ENCODE results near the gene DIS3L. TPM values are rescaled to one million over a fixed set of nuclear protein-coding genes. Genes with fewer than 3 reads are reported as not detected.

Gene DIS3L
- total and polyA plus RNA-seq, 2 donors (not counting 3 experiments of a cell fraction or from before 2014, with no cell fraction given): 7.8 to 27.9 TPM

DNA sequence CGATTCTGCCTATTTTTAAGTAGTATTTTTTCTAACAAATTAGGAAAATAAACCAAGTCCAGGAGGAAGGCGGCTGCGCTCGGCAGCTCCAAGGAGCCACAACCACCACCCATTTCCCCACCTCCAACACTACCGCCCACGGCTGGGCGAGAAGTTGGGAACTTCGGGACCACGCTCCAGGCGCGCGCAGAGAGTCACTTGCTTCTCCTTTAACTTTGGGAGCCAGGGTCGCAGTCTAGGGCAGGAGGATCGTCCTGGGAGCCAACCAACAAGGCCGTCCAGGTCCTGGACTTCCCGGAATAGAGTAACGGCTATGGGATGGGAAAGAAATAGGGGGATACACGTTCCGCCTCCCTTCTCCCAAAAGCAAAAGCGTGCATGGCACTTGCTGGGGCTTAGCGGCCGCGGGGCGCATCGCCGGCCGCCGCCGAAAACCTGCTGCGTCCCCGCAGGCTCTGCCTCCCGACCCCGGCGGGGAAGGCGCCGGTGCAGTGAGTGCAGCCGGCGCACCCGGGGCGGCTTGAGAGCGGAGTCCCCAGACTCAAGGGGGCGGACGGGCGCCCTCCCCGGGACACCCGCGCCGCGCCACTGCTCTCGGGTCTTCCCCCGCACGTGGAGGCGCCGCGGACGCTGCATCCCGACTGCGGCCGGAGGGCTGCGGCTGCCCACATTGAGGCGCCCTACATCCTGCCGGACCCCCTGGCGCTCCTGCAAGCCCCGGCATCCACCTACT lies 40.5 kb upstream of the DIS3L start:
- Histone ChIP-seq H3K9ac (replicated peaks; ENCODE audit: extremely low read depth, insufficient read depth, low read length) (no peak overlapping the region), H3K27me3 (ENCODE audit: control insufficient read depth in 2 of 2, insufficient read depth in 2 of 2, low read length in 2 of 2) (peaks cover 70 to 84% of the 10 kb centered on the region in 2 experiments), H3K36me3 (ENCODE audit: control insufficient read depth in 2 of 2, extremely low read depth in 1 of 2, insufficient read depth in 2 of 2, low read length in 2 of 2) (no peaks in the 10 kb centered on the region), H3K79me2 (ENCODE audit: control insufficient read depth, insufficient read depth, low read length) (no peaks in the 10 kb centered on the region), H3K27ac (ENCODE audit: insufficient read depth, low read depth, low read length) (no peak overlapping the region), H4K20me1 (replicated peaks; ENCODE audit: control insufficient read depth, extremely low read depth, insufficient read depth, low read length) (no peaks in the 10 kb centered on the region), H3K4me3 (replicated peaks in 1 of 3; ENCODE audit: insufficient read depth in 1 of 3, low read depth in 1 of 3, low read length in 3 of 3) (peak overlapping the region; percentile 15 to 42 (median 35)), H2AFZ (ENCODE audit: low read depth, low read length) (peak overlapping the region; percentile 55), H3K9me3 (replicated peaks; ENCODE audit: control insufficient read depth, insufficient read depth, low read length) (no peaks in the 10 kb centered on the region), H3K4me1 (ENCODE audit: control insufficient read depth, extremely low read depth, insufficient read depth, low read length) (peaks cover 18% of the 10 kb centered on the region), H3K9me1 (replicated peaks; ENCODE audit: control insufficient read depth, extremely low read depth, insufficient read depth, low read length) (no peaks in the 10 kb centered on the region), H3K4me2 (ENCODE audit: insufficient read depth, low read length) (peak overlapping the region; percentile 79)
- DNase-seq (ENCODE audit: low read depth, low spot score): peak; percentile 41
- FAIRE-seq: peak; percentile 38
- ChIA-PET CTCF (interaction anchor here (1.0 to 3.2 kb wide), 7 partner anchors 9 to 246 kb away, joined by 3 to 16 read pairs (median 4); no protein-coding TSS in a partner anchor), POLR2A (no interaction called here)
- TF ChIP-seq EZH2 (IDR thresholded peaks at IDR 0.05; ENCODE audit: borderline replicate concordance, low read depth, low read length, severe bottlenecking) (peak; percentile 80), POLR2A (IDR thresholded peaks at IDR 0.05; ENCODE audit: low read depth, low read length) (no peak)
- dilution Hi-C loops (cut with MboI; ENCODE audit: extremely low pct_ligation_motif_present, low sequenced_read_pairs): no loop called here
- intact Hi-C loops (cut with micrococcal nuclease): loop anchor here (1.0 kb wide), 2 partner anchors 34 to 244 kb away; partner anchors contain the start of gene SNAPC5
- no TSS peak for BruUV-seq (replicated peaks)

DNA sequence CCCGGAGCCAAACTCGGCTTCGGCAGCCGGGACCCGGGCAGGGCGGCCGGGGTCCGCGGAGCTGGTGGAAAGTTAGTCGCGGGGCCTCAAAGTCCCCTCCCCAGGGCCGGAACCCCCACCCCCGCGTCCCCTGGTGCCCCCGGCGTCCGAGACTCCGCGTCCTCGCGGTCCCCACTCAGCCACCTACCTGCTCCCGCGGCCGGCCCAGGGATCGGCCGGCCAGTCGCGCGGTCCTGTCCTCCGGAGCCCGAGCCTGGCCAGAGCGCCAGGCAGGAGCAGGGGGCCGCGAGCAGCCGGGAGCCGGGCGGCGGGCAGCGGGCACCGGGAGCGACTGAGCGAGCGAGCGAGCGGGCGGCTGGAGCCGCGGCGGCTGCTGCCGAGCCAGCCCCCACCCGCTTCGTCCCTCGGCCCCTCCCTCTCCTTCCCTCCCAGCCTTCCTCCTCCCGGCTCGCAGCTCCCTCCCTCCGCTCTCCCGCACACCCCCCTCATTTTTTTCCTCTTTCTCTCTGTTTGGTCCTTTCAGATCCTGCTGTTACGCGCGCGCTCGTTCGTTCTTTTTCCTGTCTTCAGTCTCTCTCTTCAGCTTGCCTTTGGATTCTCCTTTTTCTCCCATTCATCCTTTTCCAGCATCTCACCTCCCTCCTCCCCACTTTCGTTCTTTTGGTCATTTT lies 39.8 kb upstream of the DIS3L start, which contains the start of gene MEGF11:
MEGF11 (minus strand) TSS at position 333 of the 671 bp plus-strand sequence. CDS start 125,347 bp downstream, outside the sequence.
- ChIA-PET CTCF (interaction anchor here (0.7 to 3.2 kb wide), 3 partner anchors 33 to 1391 kb away, joined by 3 to 14 read pairs (median 5); no protein-coding TSS in a partner anchor), POLR2A (no interaction called here)
- DNase-seq (ENCODE audit: low read depth, low spot score): peak; percentile 32
- Histone ChIP-seq H3K9ac (replicated peaks; ENCODE audit: extremely low read depth, insufficient read depth, low read length) (no peak within 1 kb of the TSS), H4K20me1 (replicated peaks; ENCODE audit: control insufficient read depth, extremely low read depth, insufficient read depth, low read length) (no peaks in the 10 kb centered on the region), H3K27me3 (ENCODE audit: control insufficient read depth in 2 of 2, insufficient read depth in 2 of 2, low read length in 2 of 2) (peaks cover 64 to 86% of the 10 kb centered on the region in 2 experiments), H3K27ac (ENCODE audit: insufficient read depth, low read depth, low read length) (no peak within 1 kb of the TSS), H3K36me3 (ENCODE audit: control insufficient read depth in 2 of 2, extremely low read depth in 1 of 2, insufficient read depth in 2 of 2, low read length in 2 of 2) (no peaks in the 10 kb centered on the region), H3K9me1 (replicated peaks; ENCODE audit: control insufficient read depth, extremely low read depth, insufficient read depth, low read length) (no peaks in the 10 kb centered on the region), H3K9me3 (replicated peaks; ENCODE audit: control insufficient read depth, insufficient read depth, low read length) (no peaks in the 10 kb centered on the region), H3K4me3 (replicated peaks in 1 of 3; ENCODE audit: insufficient read depth in 1 of 3, low read depth in 1 of 3, low read length in 3 of 3) (peak within 1 kb of the TSS; percentile 35 to 54 (median 42)), H2AFZ (ENCODE audit: low read depth, low read length) (peak within 1 kb of the TSS; percentile 57), H3K4me2 (ENCODE audit: insufficient read depth, low read length) (peak within 1 kb of the TSS; percentile 81), H3K4me1 (ENCODE audit: control insufficient read depth, extremely low read depth, insufficient read depth, low read length) (peaks cover 18% of the 10 kb centered on the region), H3K79me2 (ENCODE audit: control insufficient read depth, insufficient read depth, low read length) (no peaks in the 10 kb centered on the region)
- intact Hi-C loops (cut with micrococcal nuclease): loop anchor here (1.0 kb wide), 1 partner anchor 34 kb away; no protein-coding TSS in a partner anchor
- no TSS peak for BruUV-seq (replicated peaks)
- peak; percentile 67 for FAIRE-seq
- dilution Hi-C loops (cut with MboI; ENCODE audit: extremely low pct_ligation_motif_present, low sequenced_read_pairs): no loop called here
- TF ChIP-seq CTCF (IDR thresholded peaks at IDR 0.05; ENCODE audit: extremely low read depth in 1 of 2, insufficient read depth in 1 of 2, low read depth in 1 of 2, low read length in 2 of 2): no peak
- peak; percentile 50 for TF ChIP-seq EZH2 (IDR thresholded peaks at IDR 0.05; ENCODE audit: borderline replicate concordance, low read depth, low read length, severe bottlenecking)
